HEK293 (cell line): Measurements from ENCODE around the gene ARHGEF28.

Source experiments
- CTCF ChIA-PET: fragments of 350-600 bp; formaldehyde crosslinking; extraction: SDS; loops from one replicate; lab custom pipeline; 2021; ENCODE audit warnings: antibody characterized with exemption; lab: Yijun Ruan, JAX
- POLR2A ChIA-PET: fragments of 300-600 bp; formaldehyde crosslinking; extraction: SDS; loops from one replicate; lab custom pipeline; 2020; ENCODE audit warnings: antibody characterized with exemption, inconsistent platforms; lab: Yijun Ruan, JAX
- H3K27ac ChIP-seq: fragments of 200-500 bp; sonication (Bioruptor generic); 2 replicates; pipeline ENCODE4 v1.5.1; 2014; ENCODE audit warnings: low read depth, low read length, control low read depth, inconsistent platforms; ENCODE audit errors: extremely low read depth
- H3K36me3 ChIP-seq, 2 experiments: fragments of 200-500 bp in 1 of 2; sonication (Bioruptor generic) in 1 of 2; 1 replicate in 1 of 2; 2 replicates in 1 of 2; pipeline ENCODE4 v1.5.1; 2014 to 2017; ENCODE audit warnings: inconsistent platforms in 2 of 2, low read length in 2 of 2; ENCODE audit not compliant: control insufficient read depth in 2 of 2, insufficient read depth in 1 of 2
- H3K4me1 ChIP-seq: fragments of 200-500 bp; sonication (Bioruptor generic); 2 replicates; pipeline ENCODE4 v1.5.1; 2014; ENCODE audit warnings: mild to moderate bottlenecking, low read length, inconsistent platforms; ENCODE audit not compliant: control insufficient read depth, insufficient read depth
- H3K4me3 ChIP-seq: 2 replicates; pipeline ENCODE4 v1.5.1; 2011; ENCODE audit warnings: low read depth, mild to moderate bottlenecking, control low read depth, low read length, moderate library complexity
- H3K9me3 ChIP-seq: fragments of 200-500 bp; sonication (Bioruptor generic); 2 replicates; pipeline ENCODE4 v1.5.1; 2014; ENCODE audit warnings: low read depth, low read length, inconsistent platforms; ENCODE audit not compliant: control insufficient read depth, insufficient read depth
- KLF16 ChIP-seq: fragments of 450-650 bp; formaldehyde crosslinking; IDR thresholded peaks from 2 replicates; pipeline ENCODE4 v1.5.1; 2017; ENCODE audit warnings: missing biosample characterization, missing genetic modification characterization
- OVOL3 ChIP-seq: fragments of 450-650 bp; formaldehyde crosslinking; IDR thresholded peaks from 2 replicates; pipeline ENCODE4 v1.5.1; 2016; ENCODE audit warnings: missing biosample characterization, missing genetic modification characterization
- SALL2 ChIP-seq: fragments of 450-650 bp; formaldehyde crosslinking; IDR thresholded peaks from 2 replicates; pipeline ENCODE4 v1.5.0; 2017; ENCODE audit warnings: missing biosample characterization, mild to moderate bottlenecking, missing genetic modification characterization, borderline replicate concordance
- SCRT1 ChIP-seq: fragments of 450-650 bp; formaldehyde crosslinking; IDR thresholded peaks from 2 replicates; pipeline ENCODE4 v1.5.1; 2016; ENCODE audit warnings: missing biosample characterization, missing genetic modification characterization, borderline replicate concordance
- SCRT2 ChIP-seq: fragments of 450-650 bp; formaldehyde crosslinking; IDR thresholded peaks from 2 replicates; pipeline ENCODE4 v1.5.1; 2016; ENCODE audit warnings: missing biosample characterization, missing genetic modification characterization
- SETDB1 ChIP-seq: IDR thresholded peaks from one replicate; pipeline ENCODE4 v1.6.1; 2017; ENCODE audit warnings: mild to moderate bottlenecking, low read length, moderate library complexity, mixed read lengths; ENCODE audit not compliant: insufficient read length
- SP2 ChIP-seq: fragments of 450-650 bp; formaldehyde crosslinking; IDR thresholded peaks from 2 replicates; pipeline ENCODE4 v1.5.1; 2016; ENCODE audit warnings: missing biosample characterization, missing genetic modification characterization
- YY1 ChIP-seq: fragments of 450-650 bp; formaldehyde crosslinking; IDR thresholded peaks from 2 replicates; pipeline ENCODE4 v1.5.1; 2018; ENCODE audit warnings: missing biosample characterization, missing genetic modification characterization
- ZBTB20 ChIP-seq: fragments of 450-650 bp; formaldehyde crosslinking; IDR thresholded peaks from 2 replicates; pipeline ENCODE4 v1.5.1; 2016; ENCODE audit warnings: missing biosample characterization, missing genetic modification characterization
- ZBTB7A ChIP-seq: fragments of 450-650 bp; formaldehyde crosslinking; IDR thresholded peaks from 2 replicates; pipeline ENCODE4 v1.5.1; 2016; ENCODE audit warnings: low read depth, missing biosample characterization, missing genetic modification characterization
- ZBTB8A ChIP-seq: fragments of 450-650 bp; formaldehyde crosslinking; IDR thresholded peaks from 2 replicates; pipeline ENCODE4 v1.5.1; 2016; ENCODE audit warnings: missing biosample characterization, missing genetic modification characterization
- ZNF10 ChIP-seq: fragments of 450-650 bp; formaldehyde crosslinking; IDR thresholded peaks from 2 replicates; pipeline ENCODE4 v1.5.1; 2017; ENCODE audit warnings: missing biosample characterization, missing genetic modification characterization
- ZNF121 ChIP-seq: fragments of 450-650 bp; formaldehyde crosslinking; IDR thresholded peaks from 2 replicates; pipeline ENCODE4 v1.5.1; 2016; ENCODE audit warnings: missing biosample characterization, missing genetic modification characterization
- ZNF138 ChIP-seq: fragments of 450-650 bp; formaldehyde crosslinking; IDR thresholded peaks from 2 replicates; pipeline ENCODE4 v1.5.1; 2016; ENCODE audit warnings: missing biosample characterization, missing genetic modification characterization, borderline replicate concordance
- ZNF16 ChIP-seq: fragments of 450-650 bp; formaldehyde crosslinking; IDR thresholded peaks from 2 replicates; pipeline ENCODE4 v1.5.1; 2016; ENCODE audit warnings: low read depth, missing biosample characterization, missing genetic modification characterization
- ZNF221 ChIP-seq: fragments of 450-650 bp; formaldehyde crosslinking; IDR thresholded peaks from 2 replicates; pipeline ENCODE4 v1.5.1; 2017; ENCODE audit warnings: missing biosample characterization, missing genetic modification characterization, borderline replicate concordance
- ZNF37A ChIP-seq: fragments of 450-650 bp; IDR thresholded peaks from 2 replicates; pipeline ENCODE4 v1.5.1; 2018; ENCODE audit warnings: missing biosample characterization, missing genetic modification characterization
- ZNF544 ChIP-seq: fragments of 450-650 bp; formaldehyde crosslinking; IDR thresholded peaks from 2 replicates; pipeline ENCODE4 v1.5.0; 2017; ENCODE audit warnings: missing biosample characterization, missing genetic modification characterization
- TF ChIP-seq, protein P1 (sequence below): fragments of 450-650 bp; formaldehyde crosslinking; IDR thresholded peaks from 2 replicates; pipeline ENCODE4 v1.5.1; 2016; ENCODE audit warnings: missing biosample characterization, missing genetic modification characterization
- TF ChIP-seq, protein P2 (sequence below): fragments of 450-650 bp; formaldehyde crosslinking; IDR thresholded peaks from 2 replicates; pipeline ENCODE4 v1.5.1; 2016; ENCODE audit warnings: missing biosample characterization, missing genetic modification characterization
- TF ChIP-seq, protein P3 (sequence below): fragments of 450-650 bp; formaldehyde crosslinking; conservative IDR thresholded peaks from 2 replicates; pipeline ENCODE4 v1.5.1; 2016; ENCODE audit warnings: low read depth, missing biosample characterization, missing genetic modification characterization

The ARHGEF28 gene

DNA sequence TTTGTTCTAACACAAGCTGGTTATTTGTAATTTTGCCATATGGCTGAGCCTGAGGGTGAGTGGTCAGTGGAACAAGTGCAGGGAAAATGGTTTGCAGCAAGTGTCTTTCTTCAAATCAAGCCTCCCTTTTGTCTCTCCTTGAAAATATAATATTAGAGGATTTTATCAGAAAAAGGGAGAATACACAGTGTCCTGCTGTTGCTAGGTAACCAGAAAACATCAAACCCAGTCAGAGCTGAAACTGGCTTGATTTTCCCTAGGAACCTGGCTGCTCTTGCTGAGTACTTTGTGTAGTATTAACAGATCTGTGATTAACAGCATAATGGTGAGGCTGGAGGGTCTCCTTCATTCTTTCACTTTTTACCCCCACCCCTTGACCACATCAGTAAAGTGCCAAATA lies 314.0 kb downstream of the ARHGEF28 start:
- POLR2A ChIA-PET: no interaction called here
- TF ChIP-seq SETDB1 (no peak), SCRT2 (tag by site-specific recombination) (no peak), ZNF10 (no peak), ZBTB8A (tag by site-specific recombination) (no peak), KLF16 (no peak), ZNF221 (tag by site-specific recombination) (no peak)
- Histone ChIP-seq H3K9me3 (no peaks in the 10 kb centered on the region; the same call in 1 of the 2 replicates), H3K4me1 (0 out of 2 replicates have a peak, but pooled peaks cover 5% of the 10 kb centered on the region), H3K36me3 (no peaks in the 10 kb centered on the region), H3K27ac (no peak overlapping the region), H3K4me3 (no peak overlapping the region)
- CTCF ChIA-PET: interaction anchor here (0.7 kb wide), 2 partner anchors 10 to 52 kb away, joined by 3 to 4 read pairs; no protein-coding TSS in a partner anchor

DNA sequence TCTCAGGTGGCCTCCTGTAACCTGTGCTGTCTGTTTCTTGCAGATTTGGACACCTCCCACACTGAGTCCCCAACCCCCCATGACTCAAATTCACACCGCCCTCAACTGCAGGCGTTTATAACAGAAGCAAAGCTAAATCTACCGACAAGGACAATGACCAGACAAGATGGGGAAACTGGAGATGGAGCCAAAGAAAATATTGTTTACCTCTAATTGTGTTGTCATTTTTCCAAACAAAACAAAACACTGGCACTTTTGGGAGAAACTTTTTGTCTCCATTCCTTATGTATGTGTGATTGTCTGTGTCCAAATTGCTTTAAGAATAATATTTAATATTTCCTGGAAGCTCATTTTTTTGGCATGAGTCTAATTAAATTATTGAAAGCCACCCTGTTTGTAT lies 314.8 kb downstream of the ARHGEF28 start:
- Histone ChIP-seq H3K9me3 (no peaks in the 10 kb centered on the region; the same call in 1 of the 2 replicates), H3K4me3 (no peak overlapping the region), H3K4me1 (0 out of 2 replicates have a peak, but pooled peaks cover 5% of the 10 kb centered on the region), H3K27ac (no peak overlapping the region), H3K36me3 (no peaks in the 10 kb centered on the region)
- ChIA-PET POLR2A (no interaction called here), CTCF (interaction anchor here (0.7 kb wide), 1 partner anchor 51 kb away, joined by 3 read pairs; no protein-coding TSS in a partner anchor)
- TF ChIP-seq ZBTB20 (tag by site-specific recombination) (no peak), SCRT1 (tag by site-specific recombination) (no peak), OVOL3 (tag by site-specific recombination) (no peak), ZNF37A (tag by site-specific recombination) (no peak)

DNA sequence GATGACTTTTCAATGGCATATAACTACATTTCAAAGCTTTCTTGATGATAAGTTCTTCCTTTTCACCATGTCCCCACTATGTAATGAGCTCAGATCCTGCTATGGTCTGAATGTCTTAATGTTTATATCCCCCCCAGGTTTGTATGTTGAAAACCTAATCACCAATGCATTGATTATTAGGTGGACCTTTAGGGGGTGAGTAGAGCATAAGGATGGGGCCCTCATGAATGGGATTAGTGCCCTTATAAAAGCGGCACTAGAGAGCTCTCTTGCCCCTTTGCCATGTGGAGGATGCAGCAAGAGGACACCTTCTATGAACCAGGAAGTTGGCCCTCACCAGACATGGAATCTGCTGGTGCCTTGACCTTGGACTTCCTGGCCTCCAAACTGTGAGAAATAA lies 316.8 kb downstream of the ARHGEF28 start:
- Histone ChIP-seq H3K9me3 (no peaks in the 10 kb centered on the region; the same call in 1 of the 2 replicates), H3K4me3 (no peak overlapping the region), H3K4me1 (peaks cover 16% of the 10 kb centered on the region), H3K36me3 (no peaks in the 10 kb centered on the region), H3K27ac (no peak overlapping the region)
- ChIA-PET POLR2A (no interaction called here), CTCF (no interaction called here)
- no peak for TF ChIP-seq ZNF16
- no peak for TF ChIP-seq ZNF121 (tag by site-specific recombination)
- TF ChIP-seq, protein P1, sequence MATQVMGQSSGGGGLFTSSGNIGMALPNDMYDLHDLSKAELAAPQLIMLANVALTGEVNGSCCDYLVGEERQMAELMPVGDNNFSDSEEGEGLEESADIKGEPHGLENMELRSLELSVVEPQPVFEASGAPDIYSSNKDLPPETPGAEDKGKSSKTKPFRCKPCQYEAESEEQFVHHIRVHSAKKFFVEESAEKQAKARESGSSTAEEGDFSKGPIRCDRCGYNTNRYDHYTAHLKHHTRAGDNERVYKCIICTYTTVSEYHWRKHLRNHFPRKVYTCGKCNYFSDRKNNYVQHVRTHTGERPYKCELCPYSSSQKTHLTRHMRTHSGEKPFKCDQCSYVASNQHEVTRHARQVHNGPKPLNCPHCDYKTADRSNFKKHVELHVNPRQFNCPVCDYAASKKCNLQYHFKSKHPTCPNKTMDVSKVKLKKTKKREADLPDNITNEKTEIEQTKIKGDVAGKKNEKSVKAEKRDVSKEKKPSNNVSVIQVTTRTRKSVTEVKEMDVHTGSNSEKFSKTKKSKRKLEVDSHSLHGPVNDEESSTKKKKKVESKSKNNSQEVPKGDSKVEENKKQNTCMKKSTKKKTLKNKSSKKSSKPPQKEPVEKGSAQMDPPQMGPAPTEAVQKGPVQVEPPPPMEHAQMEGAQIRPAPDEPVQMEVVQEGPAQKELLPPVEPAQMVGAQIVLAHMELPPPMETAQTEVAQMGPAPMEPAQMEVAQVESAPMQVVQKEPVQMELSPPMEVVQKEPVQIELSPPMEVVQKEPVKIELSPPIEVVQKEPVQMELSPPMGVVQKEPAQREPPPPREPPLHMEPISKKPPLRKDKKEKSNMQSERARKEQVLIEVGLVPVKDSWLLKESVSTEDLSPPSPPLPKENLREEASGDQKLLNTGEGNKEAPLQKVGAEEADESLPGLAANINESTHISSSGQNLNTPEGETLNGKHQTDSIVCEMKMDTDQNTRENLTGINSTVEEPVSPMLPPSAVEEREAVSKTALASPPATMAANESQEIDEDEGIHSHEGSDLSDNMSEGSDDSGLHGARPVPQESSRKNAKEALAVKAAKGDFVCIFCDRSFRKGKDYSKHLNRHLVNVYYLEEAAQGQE (tag by site-specific recombination): no peak
- TF ChIP-seq ZBTB7A: no peak
- no peak for TF ChIP-seq YY1 (tag by site-specific recombination)
- TF ChIP-seq, protein P2, sequence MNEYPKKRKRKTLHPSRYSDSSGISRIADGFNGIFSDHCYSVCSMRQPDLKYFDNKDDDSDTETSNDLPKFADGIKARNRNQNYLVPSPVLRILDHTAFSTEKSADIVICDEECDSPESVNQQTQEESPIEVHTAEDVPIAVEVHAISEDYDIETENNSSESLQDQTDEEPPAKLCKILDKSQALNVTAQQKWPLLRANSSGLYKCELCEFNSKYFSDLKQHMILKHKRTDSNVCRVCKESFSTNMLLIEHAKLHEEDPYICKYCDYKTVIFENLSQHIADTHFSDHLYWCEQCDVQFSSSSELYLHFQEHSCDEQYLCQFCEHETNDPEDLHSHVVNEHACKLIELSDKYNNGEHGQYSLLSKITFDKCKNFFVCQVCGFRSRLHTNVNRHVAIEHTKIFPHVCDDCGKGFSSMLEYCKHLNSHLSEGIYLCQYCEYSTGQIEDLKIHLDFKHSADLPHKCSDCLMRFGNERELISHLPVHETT (tag by site-specific recombination): no peak
- TF ChIP-seq SP2 (tag by site-specific recombination): no peak
- TF ChIP-seq ZNF138 (tag by site-specific recombination): no peak
- no peak for TF ChIP-seq ZNF544 (tag by site-specific recombination)
- TF ChIP-seq, protein P3, sequence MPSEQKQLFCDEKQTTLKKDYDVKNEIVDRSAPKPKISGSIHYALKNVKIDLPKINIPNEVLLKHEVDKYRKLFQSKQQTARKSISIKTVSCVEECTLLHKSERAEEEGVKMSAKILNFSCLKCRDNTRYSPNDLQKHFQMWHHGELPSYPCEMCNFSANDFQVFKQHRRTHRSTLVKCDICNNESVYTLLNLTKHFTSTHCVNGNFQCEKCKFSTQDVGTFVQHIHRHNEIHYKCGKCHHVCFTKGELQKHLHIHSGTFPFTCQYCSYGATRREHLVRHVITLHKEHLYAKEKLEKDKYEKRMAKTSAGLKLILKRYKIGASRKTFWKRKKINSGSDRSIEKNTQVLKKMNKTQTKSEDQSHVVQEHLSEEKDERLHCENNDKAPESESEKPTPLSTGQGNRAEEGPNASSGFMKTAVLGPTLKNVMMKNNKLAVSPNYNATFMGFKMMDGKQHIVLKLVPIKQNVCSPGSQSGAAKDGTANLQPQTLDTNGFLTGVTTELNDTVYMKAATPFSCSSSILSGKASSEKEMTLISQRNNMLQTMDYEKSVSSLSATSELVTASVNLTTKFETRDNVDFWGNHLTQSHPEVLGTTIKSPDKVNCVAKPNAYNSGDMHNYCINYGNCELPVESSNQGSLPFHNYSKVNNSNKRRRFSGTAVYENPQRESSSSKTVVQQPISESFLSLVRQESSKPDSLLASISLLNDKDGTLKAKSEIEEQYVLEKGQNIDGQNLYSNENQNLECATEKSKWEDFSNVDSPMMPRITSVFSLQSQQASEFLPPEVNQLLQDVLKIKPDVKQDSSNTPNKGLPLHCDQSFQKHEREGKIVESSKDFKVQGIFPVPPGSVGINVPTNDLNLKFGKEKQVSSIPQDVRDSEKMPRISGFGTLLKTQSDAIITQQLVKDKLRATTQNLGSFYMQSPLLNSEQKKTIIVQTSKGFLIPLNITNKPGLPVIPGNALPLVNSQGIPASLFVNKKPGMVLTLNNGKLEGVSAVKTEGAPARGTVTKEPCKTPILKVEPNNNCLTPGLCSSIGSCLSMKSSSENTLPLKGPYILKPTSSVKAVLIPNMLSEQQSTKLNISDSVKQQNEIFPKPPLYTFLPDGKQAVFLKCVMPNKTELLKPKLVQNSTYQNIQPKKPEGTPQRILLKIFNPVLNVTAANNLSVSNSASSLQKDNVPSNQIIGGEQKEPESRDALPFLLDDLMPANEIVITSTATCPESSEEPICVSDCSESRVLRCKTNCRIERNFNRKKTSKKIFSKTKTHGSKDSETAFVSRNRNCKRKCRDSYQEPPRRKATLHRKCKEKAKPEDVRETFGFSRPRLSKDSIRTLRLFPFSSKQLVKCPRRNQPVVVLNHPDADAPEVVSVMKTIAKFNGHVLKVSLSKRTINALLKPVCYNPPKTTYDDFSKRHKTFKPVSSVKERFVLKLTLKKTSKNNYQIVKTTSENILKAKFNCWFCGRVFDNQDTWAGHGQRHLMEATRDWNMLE (tag by site-specific recombination): no peak
- no peak for TF ChIP-seq SALL2 (tag by site-specific recombination)
